ENCODE data around the gene RNASEH2A. TPM values are rescaled to one million over a fixed set of nuclear protein-coding genes. Genes with fewer than 3 reads are reported as not detected.

Gene RNASEH2A
- total and polyA plus RNA-seq, 2 of the 13 experiments (the other 11 are each of a cell fraction or from before 2014, with no cell fraction given) = 25.1 to 35.8 TPM

DNA sequence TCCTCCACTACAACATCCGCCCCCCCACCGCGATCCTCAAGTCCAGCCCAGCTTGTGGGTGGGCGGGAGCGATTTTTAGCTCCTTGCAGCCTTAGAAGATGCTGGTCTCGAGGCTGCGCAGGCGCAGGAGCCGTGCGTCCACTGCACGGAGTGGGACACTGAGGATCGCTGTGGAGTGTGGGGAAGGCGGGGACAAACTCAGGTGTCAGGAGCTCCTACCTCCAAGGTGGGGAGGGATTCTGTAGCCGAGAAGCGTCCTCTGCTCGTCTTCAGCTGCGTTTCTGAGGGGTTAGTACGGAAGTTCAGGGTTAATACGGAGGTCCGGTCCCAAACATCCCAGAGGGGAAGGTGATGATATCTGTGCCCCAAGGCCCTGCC, 28.2 kb downstream of the RNASEH2A start, which contains the start of gene RTBDN:
RTBDN (minus strand) TSS at position 14 of the 378 bp plus-strand sequence. CDS start 4,600 bp downstream, outside the sequence.
- no peak for FAIRE-seq
- POLR2A ChIA-PET = no interaction called here

More for the DNA sequence above, 28.2 kb downstream of the RNASEH2A start, which contains the start of gene RTBDN:
- no peak for TF ChIP-seq ZNF432 (CRISPR knock-in tag; IDR thresholded peaks at IDR 0.05; ENCODE audit: borderline replicate concordance)
- TF ChIP-seq, protein P1, sequence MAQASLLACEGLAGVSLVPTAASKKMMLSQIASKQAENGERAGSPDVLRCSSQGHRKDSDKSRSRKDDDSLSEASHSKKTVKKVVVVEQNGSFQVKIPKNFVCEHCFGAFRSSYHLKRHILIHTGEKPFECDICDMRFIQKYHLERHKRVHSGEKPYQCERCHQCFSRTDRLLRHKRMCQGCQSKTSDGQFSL (CRISPR knock-in tag; IDR thresholded peaks at IDR 0.05) = 0 out of 2 replicates have a peak, but pooled peaks have one; percentile 31
- TF ChIP-seq ZNF629 (CRISPR knock-in tag; conservative IDR thresholded peaks at IDR 0.05) = peak; percentile 77
- no peak for TF ChIP-seq ZNF547 (CRISPR knock-in tag; IDR thresholded peaks at IDR 0.05)
- TF ChIP-seq GATAD1 (CRISPR knock-in tag; IDR thresholded peaks at IDR 0.05) = no peak
- TF ChIP-seq PRMT3 (CRISPR knock-in tag; IDR thresholded peaks at IDR 0.05; ENCODE audit: borderline replicate concordance, low read depth) = no peak
- no peak for TF ChIP-seq ZNF644 (CRISPR knock-in tag; IDR thresholded peaks at IDR 0.05; ENCODE audit: low read depth)
- TF ChIP-seq, protein P2, sequence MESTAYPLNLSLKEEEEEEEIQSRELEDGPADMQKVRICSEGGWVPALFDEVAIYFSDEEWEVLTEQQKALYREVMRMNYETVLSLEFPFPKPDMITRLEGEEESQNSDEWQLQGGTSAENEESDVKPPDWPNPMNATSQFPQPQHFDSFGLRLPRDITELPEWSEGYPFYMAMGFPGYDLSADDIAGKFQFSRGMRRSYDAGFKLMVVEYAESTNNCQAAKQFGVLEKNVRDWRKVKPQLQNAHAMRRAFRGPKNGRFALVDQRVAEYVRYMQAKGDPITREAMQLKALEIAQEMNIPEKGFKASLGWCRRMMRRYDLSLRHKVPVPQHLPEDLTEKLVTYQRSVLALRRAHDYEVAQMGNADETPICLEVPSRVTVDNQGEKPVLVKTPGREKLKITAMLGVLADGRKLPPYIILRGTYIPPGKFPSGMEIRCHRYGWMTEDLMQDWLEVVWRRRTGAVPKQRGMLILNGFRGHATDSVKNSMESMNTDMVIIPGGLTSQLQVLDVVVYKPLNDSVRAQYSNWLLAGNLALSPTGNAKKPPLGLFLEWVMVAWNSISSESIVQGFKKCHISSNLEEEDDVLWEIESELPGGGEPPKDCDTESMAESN (CRISPR knock-in tag; conservative IDR thresholded peaks at IDR 0.05) = no peak
- TF ChIP-seq ZNF296 (CRISPR knock-in tag; conservative IDR thresholded peaks at IDR 0.05) = no peak
- 0 out of 2 replicates have a peak within 1 kb of the TSS, but pooled peaks have one; percentile 36 for H3K9ac ChIP-seq (ENCODE audit: insufficient read depth, low read depth, low read length)
- H3K4me1 ChIP-seq (ENCODE audit: insufficient read depth, low read length) = peaks cover 60% of the 10 kb centered on the region
- peak within 1 kb of the TSS; percentile 46 to 79 (median 67); a peak in 5 of 6 replicates for H3K4me3 ChIP-seq (replicated peaks in 1 of 3; ENCODE audit: insufficient read depth in 1 of 3, low read depth in 2 of 3, low read length in 3 of 3)
- in situ Hi-C loops (cut with HindIII; ENCODE audit: extremely low pct_ligation_motif_present, low pct_unique_long_range_greater_than_20kb) = no loop called here
- no peak within 1 kb of the TSS for H2AFZ ChIP-seq (ENCODE audit: low read length)
- H3K36me3 ChIP-seq (replicated peaks in 1 of 2; ENCODE audit: control insufficient read depth in 1 of 2, insufficient read depth in 2 of 2, low read length in 2 of 2) = no peaks in the 10 kb centered on the region
- H3K79me2 ChIP-seq (ENCODE audit: insufficient read depth, low read length) = no peaks in the 10 kb centered on the region
- WGBS (ENCODE audit: low lambda C conversion rate) = 35% methylated on average over 18 of the region's 20 CpGs
- ATAC-seq (no peak), DNase-seq (ENCODE audit: low spot score) (no peak)
- CTCF ChIA-PET (ENCODE audit: low intra/inter-chr PET ratio, low total read pairs) = no interaction called here
- BruUV-seq (replicated peaks) = no TSS peak
- H3K4me2 ChIP-seq (ENCODE audit: low read depth, low read length) = peak within 1 kb of the TSS; percentile 67
- peaks cover 0 to 29% of the 10 kb centered on the region in 2 experiments; a peak in 2 of 5 replicates for H3K27me3 ChIP-seq (ENCODE audit: control insufficient read depth in 1 of 2, insufficient read depth in 2 of 2, low read length in 2 of 2)
- H3K9me3 ChIP-seq (ENCODE audit: low read length) = no peaks in the 10 kb centered on the region
- intact Hi-C loops (cut with micrococcal nuclease; ENCODE audit: unreplicated experiment) = no loop called here
- H3K27ac ChIP-seq (ENCODE audit: extremely low read length, insufficient read depth, low read length) = no peak within 1 kb of the TSS
- H4K20me1 ChIP-seq (ENCODE audit: insufficient read depth, low read length) = no peaks in the 10 kb centered on the region
